Measurements from ENCODE around the gene ZNF254. TPM values are rescaled to one million over a fixed set of nuclear protein-coding genes. Genes with fewer than 3 reads are reported as not detected.

Gene ZNF254
- total and polyA plus RNA-seq, 7 experiments from 2014 or later: 4.1 to 17.1 (median 14.7) TPM

GRCh38 chr19:24059563-24060295 lies 27.3 kb upstream of the ZNF254 start:
- no peak overlapping the region for H3K4me3 ChIP-seq (ENCODE audit: low read length)
- no peaks in the 10 kb centered on the region for H3K27me3 ChIP-seq (ENCODE audit: control insufficient read depth in 2 of 2, insufficient read depth in 2 of 2, low read length in 2 of 2)
- H3K36me3 ChIP-seq (ENCODE audit: control insufficient read depth in 2 of 3, insufficient read depth in 3 of 3, low read length in 3 of 3): peaks cover 0 to 32% (median 0%) of the 10 kb centered on the region in 3 experiments
- no peak overlapping the region for H3K4me3 Mint-ChIP-seq
- no peak for ATAC-seq
- ChIA-PET CTCF (no interaction called here), POLR2A (no interaction called here)
- H3K9me3 ChIP-seq (ENCODE audit: control insufficient read depth in 2 of 3, low read length in 3 of 3): no peaks in the 10 kb centered on the region
- no peaks in the 10 kb centered on the region for H3K27me3 Mint-ChIP-seq
- peaks cover 20 to 50% (median 33%) of the 10 kb centered on the region in 5 donors for H3K36me3 Mint-ChIP-seq
- intact Hi-C loops (cut with micrococcal nuclease): no loop called here
- H3K27ac ChIP-seq (ENCODE audit: low read depth, low read length): no peak overlapping the region
- H3K27ac Mint-ChIP-seq: peak overlapping the region in 3 of 9 donors; percentile 0 to 52 (median 29)
- peaks cover 0 to 14% (median 0%) of the 10 kb centered on the region in 11 donors for H3K9me3 Mint-ChIP-seq
- no peak for DNase-seq
- peaks cover 0 to 6% (median 0%) of the 10 kb centered on the region in 7 donors for H3K4me1 Mint-ChIP-seq
- H3K4me1 ChIP-seq (ENCODE audit: control insufficient read depth in 2 of 2, insufficient read depth in 2 of 2, low read length in 2 of 2): no peaks in the 10 kb centered on the region

- Mint-ChIP-seq H3K4me3 (no peak overlapping the region), H3K27ac (peak overlapping the region in 4 of 9 donors; percentile 8 to 73 (median 21)), H3K9me3 (peaks cover 0 to 19% (median 0%) of the 10 kb centered on the region in 11 donors), H3K4me1 (peaks cover 0 to 6% (median 0%) of the 10 kb centered on the region in 7 donors), H3K36me3 (peaks cover 21 to 50% (median 37%) of the 10 kb centered on the region in 5 donors), H3K27me3 (no peaks in the 10 kb centered on the region)
- no peak overlapping the region for H3K27ac ChIP-seq (ENCODE audit: low read depth, low read length)
- CTCF ChIA-PET: no interaction called here
- no peak for ATAC-seq
- no peaks in the 10 kb centered on the region for H3K4me1 ChIP-seq (ENCODE audit: control insufficient read depth in 2 of 2, insufficient read depth in 2 of 2, low read length in 2 of 2)
- no peaks in the 10 kb centered on the region for H3K9me3 ChIP-seq (ENCODE audit: control insufficient read depth in 2 of 3, low read length in 3 of 3)
- no peak for DNase-seq
- peaks cover 0 to 32% (median 0%) of the 10 kb centered on the region in 3 experiments for H3K36me3 ChIP-seq (ENCODE audit: control insufficient read depth in 2 of 3, insufficient read depth in 3 of 3, low read length in 3 of 3)
- no peak overlapping the region for H3K4me3 ChIP-seq (ENCODE audit: low read length)
- intact Hi-C loops (cut with micrococcal nuclease): no loop called here
- POLR2A ChIA-PET: no interaction called here
- no peaks in the 10 kb centered on the region for H3K27me3 ChIP-seq (ENCODE audit: control insufficient read depth in 2 of 2, insufficient read depth in 2 of 2, low read length in 2 of 2)
Observed at GRCh38 chr19:24060687-24061356, 26.2 kb upstream of the ZNF254 start.

GRCh38 chr19:24062190-24062589 lies 24.8 kb upstream of the ZNF254 start:
- H3K9me3 Mint-ChIP-seq: peaks cover 0 to 19% (median 0%) of the 10 kb centered on the region in 11 donors
- CTCF ChIA-PET: no interaction called here
- Histone ChIP-seq H3K4me1 (ENCODE audit: control insufficient read depth in 2 of 2, insufficient read depth in 2 of 2, low read length in 2 of 2) (no peaks in the 10 kb centered on the region), H3K27ac (ENCODE audit: low read depth, low read length) (no peak overlapping the region), H3K4me3 (ENCODE audit: low read length) (no peak overlapping the region), H3K27me3 (ENCODE audit: control insufficient read depth in 2 of 2, insufficient read depth in 2 of 2, low read length in 2 of 2) (no peaks in the 10 kb centered on the region), H3K9me3 (ENCODE audit: control insufficient read depth in 2 of 3, low read length in 3 of 3) (no peaks in the 10 kb centered on the region), H3K36me3 (ENCODE audit: control insufficient read depth in 2 of 3, insufficient read depth in 3 of 3, low read length in 3 of 3) (peaks cover 0 to 32% (median 0%) of the 10 kb centered on the region in 3 experiments)
- peak overlapping the region in 1 of 9 donors; percentile 24 for H3K27ac Mint-ChIP-seq
- POLR2A ChIA-PET: no interaction called here
- H3K36me3 Mint-ChIP-seq: peaks cover 13 to 51% (median 37%) of the 10 kb centered on the region in 5 donors
- intact Hi-C loops (cut with micrococcal nuclease): no loop called here
- no peaks in the 10 kb centered on the region for H3K27me3 Mint-ChIP-seq
- ATAC-seq: no peak
- no peak overlapping the region for H3K4me3 Mint-ChIP-seq
- no peak for DNase-seq
- H3K4me1 Mint-ChIP-seq: peaks cover 0 to 5% (median 0%) of the 10 kb centered on the region in 7 donors

GRCh38 chr19:24063295-24063694 lies 23.7 kb upstream of the ZNF254 start:
- peaks cover 0 to 24% (median 0%) of the 10 kb centered on the region in 3 experiments for H3K36me3 ChIP-seq (ENCODE audit: control insufficient read depth in 2 of 3, insufficient read depth in 3 of 3, low read length in 3 of 3)
- H3K4me3 ChIP-seq (ENCODE audit: low read length): no peak overlapping the region
- intact Hi-C loops (cut with micrococcal nuclease): no loop called here
- H3K4me3 Mint-ChIP-seq: no peak overlapping the region
- no peaks in the 10 kb centered on the region for H3K9me3 ChIP-seq (ENCODE audit: control insufficient read depth in 2 of 3, low read length in 3 of 3)
- H3K9me3 Mint-ChIP-seq: peaks cover 0 to 20% (median 0%) of the 10 kb centered on the region in 11 donors
- peaks cover 0 to 5% (median 0%) of the 10 kb centered on the region in 7 donors for H3K4me1 Mint-ChIP-seq
- no peak for ATAC-seq
- H3K36me3 Mint-ChIP-seq: peaks cover 13 to 54% (median 40%) of the 10 kb centered on the region in 5 donors
- H3K27me3 Mint-ChIP-seq: no peaks in the 10 kb centered on the region
- H3K27ac Mint-ChIP-seq: no peak overlapping the region
- no peak for DNase-seq
- no peaks in the 10 kb centered on the region for H3K27me3 ChIP-seq (ENCODE audit: control insufficient read depth in 2 of 2, insufficient read depth in 2 of 2, low read length in 2 of 2)
- POLR2A ChIA-PET: no interaction called here
- H3K27ac ChIP-seq (ENCODE audit: low read depth, low read length): no peak overlapping the region
- H3K4me1 ChIP-seq (ENCODE audit: control insufficient read depth in 2 of 2, insufficient read depth in 2 of 2, low read length in 2 of 2): no peaks in the 10 kb centered on the region
- CTCF ChIA-PET: no interaction called here

- ChIA-PET CTCF (no interaction called here), POLR2A (no interaction called here)
- Mint-ChIP-seq H3K27me3 (no peaks in the 10 kb centered on the region), H3K4me3 (no peak overlapping the region), H3K4me1 (peaks cover 0 to 5% (median 0%) of the 10 kb centered on the region in 7 donors), H3K36me3 (peaks cover 20 to 53% (median 40%) of the 10 kb centered on the region in 5 donors), H3K27ac (peak overlapping the region in 2 of 9 donors; percentile 14 to 54), H3K9me3 (peaks cover 0 to 18% (median 0%) of the 10 kb centered on the region in 11 donors)
- Histone ChIP-seq H3K9me3 (ENCODE audit: control insufficient read depth in 2 of 3, low read length in 3 of 3) (no peaks in the 10 kb centered on the region), H3K4me1 (ENCODE audit: control insufficient read depth in 2 of 2, insufficient read depth in 2 of 2, low read length in 2 of 2) (no peaks in the 10 kb centered on the region), H3K27ac (ENCODE audit: low read depth, low read length) (no peak overlapping the region), H3K4me3 (ENCODE audit: low read length) (no peak overlapping the region), H3K36me3 (ENCODE audit: control insufficient read depth in 2 of 3, insufficient read depth in 3 of 3, low read length in 3 of 3) (peaks cover 0 to 15% (median 0%) of the 10 kb centered on the region in 3 experiments), H3K27me3 (ENCODE audit: control insufficient read depth in 2 of 2, insufficient read depth in 2 of 2, low read length in 2 of 2) (no peaks in the 10 kb centered on the region)
- intact Hi-C loops (cut with micrococcal nuclease): no loop called here
- DNase-seq: no peak
- ATAC-seq: no peak
Observed at GRCh38 chr19:24064175-24064574, 22.8 kb upstream of the ZNF254 start.

- peaks cover 16 to 48% (median 38%) of the 10 kb centered on the region in 5 donors for H3K36me3 Mint-ChIP-seq
- DNase-seq (no peak), ATAC-seq (no peak)
- H3K9me3 Mint-ChIP-seq: peaks cover 0 to 16% (median 0%) of the 10 kb centered on the region in 11 donors
- H3K9me3 ChIP-seq (ENCODE audit: control insufficient read depth in 2 of 3, low read length in 3 of 3): no peaks in the 10 kb centered on the region
- POLR2A ChIA-PET: no interaction called here
- no peaks in the 10 kb centered on the region for H3K4me1 ChIP-seq (ENCODE audit: control insufficient read depth in 2 of 2, insufficient read depth in 2 of 2, low read length in 2 of 2)
- no peaks in the 10 kb centered on the region for H3K27me3 Mint-ChIP-seq
- CTCF ChIA-PET: no interaction called here
- no peak overlapping the region for H3K27ac Mint-ChIP-seq
- no peak overlapping the region for H3K27ac ChIP-seq (ENCODE audit: low read depth, low read length)
- H3K4me3 ChIP-seq (ENCODE audit: low read length): no peak overlapping the region
- no peak overlapping the region for H3K4me3 Mint-ChIP-seq
- intact Hi-C loops (cut with micrococcal nuclease): no loop called here
- H3K36me3 ChIP-seq (ENCODE audit: control insufficient read depth in 2 of 3, insufficient read depth in 3 of 3, low read length in 3 of 3): peaks cover 0 to 4% (median 0%) of the 10 kb centered on the region in 3 experiments
- no peaks in the 10 kb centered on the region for H3K27me3 ChIP-seq (ENCODE audit: control insufficient read depth in 2 of 2, insufficient read depth in 2 of 2, low read length in 2 of 2)
- H3K4me1 Mint-ChIP-seq: peaks cover 0 to 5% (median 0%) of the 10 kb centered on the region in 7 donors
Observed at GRCh38 chr19:24065243-24065642, 21.7 kb upstream of the ZNF254 start.

Measured in naive thymus-derived CD4-positive, alpha-beta T cell (primary cell).